IMR-90 (cell line): ENCODE results near the gene LRFN5.

Experiments
- BHLHE40 ChIP-seq: fragments of 150-350 bp; IDR thresholded peaks from 2 replicates; pipeline ENCODE4 v1.6.1; 2016; ENCODE audit warnings: mild to moderate bottlenecking, low read depth, low read length
- CEBPB ChIP-seq: IDR thresholded peaks from 2 replicates; pipeline ENCODE4 v1.6.1; 2012; ENCODE audit warnings: low read depth, low read length, improper control_type of control experiment
- CHD1 ChIP-seq: IDR thresholded peaks from 2 replicates; pipeline ENCODE4 v1.6.1; 2012; ENCODE audit warnings: low read depth, low read length, improper control_type of control experiment
- CTCF ChIP-seq: conservative IDR thresholded peaks from 2 replicates; pipeline ENCODE4 v1.5.1; 2012; ENCODE audit warnings: mild to moderate bottlenecking, low read depth, low read length, improper control_type of control experiment
- FOS ChIP-seq: fragments of 150-350 bp; IDR thresholded peaks from 2 replicates; pipeline ENCODE4 v1.6.1; 2016; ENCODE audit warnings: low read depth, low read length
- MAFK ChIP-seq: IDR thresholded peaks from 2 replicates; pipeline ENCODE4 v1.6.1; 2012; ENCODE audit warnings: low read depth, low read length, improper control_type of control experiment
- MAZ ChIP-seq: IDR thresholded peaks from 2 replicates; pipeline ENCODE4 v1.6.1; 2012; ENCODE audit warnings: low read depth, mild to moderate bottlenecking, low read length, improper control_type of control experiment, moderate library complexity, borderline replicate concordance
- MXI1 ChIP-seq: IDR thresholded peaks from 2 replicates; pipeline ENCODE4 v1.6.1; 2012; ENCODE audit warnings: low read depth, mild to moderate bottlenecking, low read length, moderate library complexity, borderline replicate concordance
- POLR2A ChIP-seq: IDR thresholded peaks from 2 replicates; pipeline ENCODE4 v1.6.1; 2012; ENCODE audit warnings: mild to moderate bottlenecking, low read depth, low read length
- RAD21 ChIP-seq: IDR thresholded peaks from 2 replicates; pipeline ENCODE4 v1.6.1; 2012; ENCODE audit warnings: low read length, improper control_type of control experiment
- RCOR1 ChIP-seq: IDR thresholded peaks from 2 replicates; pipeline ENCODE4 v1.6.1; 2012; ENCODE audit warnings: mild to moderate bottlenecking, low read length, improper control_type of control experiment; ENCODE audit not compliant: insufficient replicate concordance
- RFX5 ChIP-seq: IDR thresholded peaks from 2 replicates; pipeline ENCODE4 v1.8.0; 2012; ENCODE audit warnings: low read depth, mild to moderate bottlenecking, low read length, moderate library complexity
- SMC3 ChIP-seq: fragments of 150-350 bp; IDR thresholded peaks from 2 replicates; pipeline ENCODE4 v1.6.1; 2016; ENCODE audit warnings: low read depth, mild to moderate bottlenecking, antibody characterized with exemption, low read length, moderate library complexity
- USF2 ChIP-seq: fragments of 150-350 bp; IDR thresholded peaks from 2 replicates; pipeline ENCODE4 v1.6.1; 2017; ENCODE audit warnings: mild to moderate bottlenecking, antibody characterized with exemption, low read length, low read depth

GRCh38 chr14:41873686-41874317 is 267.1 kb downstream of the LRFN5 start:
- TF ChIP-seq CTCF (no peak), POLR2A (no peak), BHLHE40 (no peak), USF2 (no peak), MAZ (no peak), FOS (no peak), MAFK (no peak), RAD21 (no peak), SMC3 (no peak), CEBPB (no peak), CHD1 (no peak), MXI1 (no peak), RFX5 (no peak), RCOR1 (no peak)
